GM19463 (cell line): ENCODE results near the gene SHMT2.

Experiments
- ATAC-seq: cut with Tn5 transposase; IDR thresholded peaks from one replicate; pipeline ENCODE4 v1.9.1; 2021; ENCODE audit warnings: mild to moderate bottlenecking, moderate library complexity; ENCODE audit not compliant: unreplicated experiment

The SHMT2 gene

GRCh38 chr12:57196439-57196838 is 33.1 kb upstream of the SHMT2 start:
- no peak for ATAC-seq

DNA sequence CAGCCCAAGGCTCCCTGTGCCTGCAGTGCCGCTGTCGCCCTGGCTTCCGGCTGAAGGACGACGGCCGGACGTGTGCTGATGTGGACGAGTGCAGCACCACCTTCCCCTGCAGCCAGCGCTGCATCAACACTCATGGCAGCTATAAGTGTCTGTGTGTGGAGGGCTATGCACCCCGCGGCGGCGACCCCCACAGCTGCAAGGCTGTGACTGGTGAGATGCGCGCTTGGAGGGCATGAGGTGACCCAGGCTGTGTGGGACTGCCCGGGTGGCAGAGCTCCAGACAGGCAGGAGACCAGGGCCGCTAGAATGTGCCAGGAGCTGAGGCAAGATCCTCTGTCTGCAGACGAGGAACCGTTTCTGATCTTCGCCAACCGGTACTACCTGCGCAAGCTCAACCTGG is 32.6 kb upstream of the SHMT2 start:
- no peak for ATAC-seq

- ATAC-seq, result no peak
Measured at GRCh38 chr12:57198329-57198728, 31.2 kb upstream of the SHMT2 start.

DNA sequence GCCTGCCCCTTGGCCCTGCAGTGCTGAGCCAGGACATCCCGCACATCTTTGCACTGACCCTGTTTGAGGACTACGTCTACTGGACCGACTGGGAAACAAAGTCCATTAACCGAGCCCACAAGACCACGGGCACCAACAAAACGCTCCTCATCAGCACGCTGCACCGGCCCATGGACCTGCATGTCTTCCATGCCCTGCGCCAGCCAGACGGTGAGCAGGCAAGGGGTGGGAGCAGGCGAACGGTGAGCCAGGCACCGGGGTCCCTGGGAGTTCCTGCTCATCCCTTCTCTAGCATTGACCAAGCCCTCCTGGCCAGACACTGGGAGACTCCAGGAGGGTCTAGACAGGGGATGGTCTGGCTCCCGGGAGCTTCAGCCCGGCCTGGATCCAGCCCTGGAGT is 30.3 kb upstream of the SHMT2 start:
- no peak for ATAC-seq

GRCh38 chr12:57200497-57200896 is 29.0 kb upstream of the SHMT2 start:
- no peak for ATAC-seq

- ATAC-seq, result no peak
Measured at GRCh38 chr12:57201219-57201618, 28.3 kb upstream of the SHMT2 start.

DNA sequence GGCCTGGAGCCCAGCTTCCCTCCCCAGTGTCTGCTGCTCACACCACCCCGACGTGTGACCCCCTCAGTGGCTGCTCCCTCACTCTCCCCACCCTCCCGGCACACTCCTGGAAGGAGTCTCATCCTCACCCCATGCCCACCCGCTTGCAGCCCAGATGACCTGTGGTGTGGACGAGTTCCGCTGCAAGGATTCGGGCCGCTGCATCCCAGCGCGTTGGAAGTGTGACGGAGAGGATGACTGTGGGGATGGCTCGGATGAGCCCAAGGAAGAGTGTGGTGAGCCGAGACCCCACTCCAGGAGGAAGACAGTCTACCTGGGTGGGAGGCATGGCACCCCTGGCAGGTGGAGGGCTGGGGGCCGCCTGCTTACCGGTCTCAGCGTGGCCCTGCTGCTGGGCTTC is 27.9 kb upstream of the SHMT2 start:
- ATAC-seq, result no peak

DNA sequence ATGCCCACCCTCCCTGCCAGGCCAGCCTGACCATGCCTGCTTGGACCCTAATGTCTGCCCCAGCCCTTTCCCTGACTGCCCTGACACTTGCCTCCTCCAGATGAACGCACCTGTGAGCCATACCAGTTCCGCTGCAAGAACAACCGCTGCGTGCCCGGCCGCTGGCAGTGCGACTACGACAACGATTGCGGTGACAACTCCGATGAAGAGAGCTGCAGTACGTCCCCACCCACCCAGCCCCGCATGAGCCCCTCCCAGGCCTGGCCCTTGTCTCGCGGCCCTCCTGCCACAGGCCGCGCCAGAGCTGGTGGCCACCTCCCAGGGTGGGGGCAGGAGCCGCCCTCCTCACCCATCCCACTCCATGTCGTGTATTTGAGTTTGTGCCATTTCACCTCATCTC is 27.2 kb upstream of the SHMT2 start:
- ATAC-seq, result no peak

- ATAC-seq, result no peak
Measured at GRCh38 chr12:57203201-57203600, 26.3 kb upstream of the SHMT2 start.

GRCh38 chr12:57203791-57204190 is 25.7 kb upstream of the SHMT2 start:
- ATAC-seq, result no peak

GRCh38 chr12:57204454-57204853 is 25.1 kb upstream of the SHMT2 start:
- no peak for ATAC-seq

DNA sequence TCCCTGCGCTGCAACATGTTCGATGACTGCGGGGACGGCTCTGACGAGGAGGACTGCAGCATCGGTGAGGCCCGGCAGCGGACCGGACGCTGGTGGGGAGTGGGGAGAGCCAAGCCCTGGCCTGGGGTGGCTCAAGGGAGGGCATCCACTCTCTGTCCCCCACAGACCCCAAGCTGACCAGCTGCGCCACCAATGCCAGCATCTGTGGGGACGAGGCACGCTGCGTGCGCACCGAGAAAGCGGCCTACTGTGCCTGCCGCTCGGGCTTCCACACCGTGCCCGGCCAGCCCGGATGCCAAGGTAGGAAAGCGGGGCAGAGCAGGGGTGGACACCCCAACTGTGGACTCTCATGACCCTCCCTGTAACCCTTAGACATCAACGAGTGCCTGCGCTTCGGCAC is 24.3 kb upstream of the SHMT2 start:
- ATAC-seq, result no peak

DNA sequence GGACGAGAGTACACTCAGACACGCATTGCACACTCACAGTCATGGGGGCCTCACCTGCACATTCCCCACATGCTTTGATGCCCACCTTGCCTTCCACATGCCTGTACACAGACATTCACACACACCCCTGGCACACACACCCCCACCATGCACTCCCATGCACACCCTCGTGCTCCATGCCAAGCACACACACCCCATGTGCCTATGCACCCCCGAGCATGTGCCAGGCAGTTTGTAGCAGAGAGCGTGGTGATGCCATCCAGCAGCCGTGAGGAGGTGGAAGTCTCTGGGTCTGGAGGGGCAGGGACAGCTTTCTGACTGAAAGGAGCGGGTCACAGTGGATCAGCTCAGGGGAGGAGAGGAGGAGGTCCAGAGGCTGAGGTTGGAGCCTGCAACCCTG is 23.6 kb upstream of the SHMT2 start:
- ATAC-seq, result no peak

- ATAC-seq, result no peak
Measured at GRCh38 chr12:57207731-57208630, 21.5 kb upstream of the SHMT2 start.

DNA sequence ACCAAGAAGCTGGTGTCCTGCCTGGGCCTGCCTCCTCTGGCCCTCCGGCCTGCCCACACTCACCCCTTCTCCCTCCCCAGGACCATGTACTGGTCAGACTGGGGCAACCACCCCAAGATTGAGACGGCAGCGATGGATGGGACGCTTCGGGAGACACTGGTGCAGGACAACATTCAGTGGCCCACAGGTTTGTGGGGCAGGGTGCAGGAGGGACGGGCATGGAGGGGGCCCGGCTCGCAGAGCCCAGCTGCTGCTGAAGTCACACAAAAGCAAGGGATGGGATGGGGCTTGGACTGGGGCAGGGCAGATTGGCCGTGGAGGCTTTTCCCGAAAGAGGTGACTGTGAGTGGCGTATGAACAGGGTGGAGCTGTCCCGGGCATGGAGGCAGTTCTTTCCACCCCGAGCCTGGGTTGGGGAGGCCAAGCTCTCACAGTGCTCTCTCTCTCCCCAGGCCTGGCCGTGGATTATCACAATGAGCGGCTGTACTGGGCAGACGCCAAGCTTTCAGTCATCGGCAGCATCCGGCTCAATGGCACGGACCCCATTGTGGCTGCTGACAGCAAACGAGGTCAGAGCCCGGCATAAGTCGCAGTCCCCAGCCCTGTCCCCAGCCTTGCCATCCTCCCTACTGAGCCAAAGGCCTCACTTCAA is 20.8 kb upstream of the SHMT2 start:
- no peak for ATAC-seq

GRCh38 chr12:57209916-57210315 is 19.6 kb upstream of the SHMT2 start:
- no peak for ATAC-seq

- ATAC-seq, result no peak
Measured at GRCh38 chr12:57210461-57210860, 19.1 kb upstream of the SHMT2 start.

GRCh38 chr12:57210926-57211692 is 18.4 kb upstream of the SHMT2 start:
- no peak for ATAC-seq

GRCh38 chr12:57211791-57212700 is 17.5 kb upstream of the SHMT2 start:
- ATAC-seq, result no peak

DNA sequence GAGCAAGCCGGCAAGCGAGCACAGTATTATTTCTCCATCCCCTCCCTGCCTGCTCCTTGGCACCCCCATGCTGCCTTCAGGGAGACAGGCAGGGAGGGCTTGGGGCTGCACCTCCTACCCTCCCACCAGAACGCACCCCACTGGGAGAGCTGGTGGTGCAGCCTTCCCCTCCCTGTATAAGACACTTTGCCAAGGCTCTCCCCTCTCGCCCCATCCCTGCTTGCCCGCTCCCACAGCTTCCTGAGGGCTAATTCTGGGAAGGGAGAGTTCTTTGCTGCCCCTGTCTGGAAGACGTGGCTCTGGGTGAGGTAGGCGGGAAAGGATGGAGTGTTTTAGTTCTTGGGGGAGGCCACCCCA is 16.8 kb upstream of the SHMT2 start:
- ATAC-seq, result no peak
